ENCODE results near the gene GOLGA8B. TPM values are rescaled to one million over a fixed set of nuclear protein-coding genes. Genes with fewer than 3 reads are reported as not detected.

GOLGA8B gene
- total RNA-seq, 1 donor from 2014 or later: 31.3 TPM

Other genes starting within 250 kb of the GOLGA8B start
- 65.8 TPM for gene SLC12A6, start 245.9 kb downstream of the GOLGA8B start, total RNA-seq
- 212 TPM for gene NOP10, start 240.5 kb downstream of the GOLGA8B start, total RNA-seq
- not detected for gene NUTM1, start 240.3 kb downstream of the GOLGA8B start, total RNA-seq
- gene LPCAT4, start 216.5 kb downstream of the GOLGA8B start, total RNA-seq: 113 TPM
- 35.0 TPM for gene GOLGA8A, start 145.8 kb downstream of the GOLGA8B start, total RNA-seq
- gene GJD2, start 171.3 kb upstream of the GOLGA8B start, total RNA-seq: not detected
- gene ACTC1, start 211.9 kb upstream of the GOLGA8B start, total RNA-seq: 30.2 TPM

Data from ascending aorta (tissue), 1 donor.